GM19239 (cell line): ENCODE measurements around the gene SLC16A11.

ENCODE experiments used
- DNase-seq: peaks from one replicate; pipeline ENCODE4 v3.0.0; 2011; ENCODE audit warnings: low spot score; ENCODE audit not compliant: insufficient read length
- FAIRE-seq: peaks from 2 replicates; lab custom pipeline; 2011; peaks lifted over from hg19 to GRCh38; lab: Jason Lieb, UNC

Gene SLC16A11

DNA sequence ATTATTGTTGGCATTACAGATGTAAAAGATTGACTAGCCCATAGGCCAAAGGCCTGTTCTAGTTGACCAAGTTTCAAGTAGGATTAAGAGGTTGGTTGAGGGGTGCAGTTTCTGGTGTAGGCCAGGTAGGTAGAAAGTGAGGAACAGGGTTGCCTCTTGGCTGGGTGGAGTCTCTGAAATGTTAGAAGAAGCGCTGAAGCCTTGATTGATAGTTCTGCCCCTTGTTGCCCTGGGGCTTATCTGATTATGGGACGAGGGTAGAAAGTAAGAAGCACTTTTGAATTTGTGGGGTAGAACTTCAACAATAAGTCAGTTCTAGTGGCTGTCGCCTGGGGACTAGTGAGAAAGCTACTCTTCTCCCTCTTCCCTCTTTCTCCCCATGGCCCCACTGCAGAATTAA lies 14.8 kb downstream of the SLC16A11 start:
- FAIRE-seq = no peak
- no peak for DNase-seq

DNA sequence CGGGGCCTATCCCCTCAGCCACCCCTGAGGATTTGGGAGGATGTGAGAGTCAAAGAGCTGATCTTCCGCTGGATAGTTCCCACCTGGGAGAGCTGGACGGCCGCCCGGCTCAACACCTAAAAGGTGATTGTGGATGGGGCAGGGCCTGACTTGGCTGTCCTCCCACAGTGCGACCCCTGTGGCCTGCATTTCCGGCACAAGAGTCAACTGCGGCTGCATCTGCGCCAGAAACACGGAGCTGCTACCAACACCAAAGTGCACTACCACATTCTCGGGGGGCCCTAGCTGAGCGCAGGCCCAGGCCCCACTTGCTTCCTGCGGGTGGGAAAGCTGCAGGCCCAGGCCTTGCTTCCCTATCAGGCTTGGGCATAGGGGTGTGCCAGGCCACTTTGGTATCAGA lies 16.6 kb downstream of the SLC16A11 start:
- FAIRE-seq (no peak), DNase-seq (no peak)

DNA sequence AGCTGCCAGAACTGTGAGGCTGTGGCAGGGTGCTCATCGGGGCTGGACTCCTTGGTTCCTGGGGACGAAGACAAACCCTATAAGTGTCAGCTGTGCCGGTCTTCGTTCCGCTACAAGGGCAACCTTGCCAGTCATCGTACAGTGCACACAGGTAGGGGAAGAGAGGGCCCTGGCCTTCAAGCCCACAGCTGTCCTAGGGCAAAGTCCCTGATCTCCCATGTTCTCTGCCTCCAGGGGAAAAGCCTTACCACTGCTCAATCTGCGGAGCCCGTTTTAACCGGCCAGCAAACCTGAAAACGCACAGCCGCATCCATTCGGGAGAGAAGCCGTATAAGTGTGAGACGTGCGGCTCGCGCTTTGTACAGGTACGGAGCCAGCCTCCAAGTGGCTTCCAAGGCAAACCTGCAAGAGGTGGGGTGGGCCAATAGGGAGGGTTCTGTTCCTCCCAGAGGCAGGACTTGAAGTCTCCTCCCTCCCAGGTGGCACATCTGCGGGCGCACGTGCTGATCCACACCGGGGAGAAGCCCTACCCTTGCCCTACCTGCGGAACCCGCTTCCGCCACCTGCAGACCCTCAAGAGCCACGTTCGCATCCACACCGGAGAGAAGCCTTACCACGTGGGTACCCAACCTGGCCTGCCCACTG lies 17.3 kb downstream of the SLC16A11 start:
- FAIRE-seq (no peak), DNase-seq (no peak)

DNA sequence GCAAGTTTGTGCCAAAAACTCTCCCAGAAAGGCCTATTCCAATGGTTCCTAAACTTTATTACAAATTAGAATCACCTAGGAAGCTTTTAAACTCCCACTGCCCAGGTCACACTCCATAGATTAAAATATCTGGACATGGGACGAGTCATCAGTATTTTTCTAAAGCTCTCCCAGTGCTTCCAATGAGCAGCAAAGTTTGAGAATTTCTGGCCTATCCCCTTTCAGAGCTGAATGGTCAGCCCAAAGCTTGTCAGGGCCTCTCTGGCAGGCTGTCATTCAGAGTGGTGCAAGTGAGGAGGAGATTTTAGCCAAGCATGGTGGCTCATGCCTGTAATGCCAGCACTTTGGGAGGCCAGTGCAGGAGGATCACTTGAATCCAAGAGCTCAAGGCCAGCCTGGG lies 18.6 kb downstream of the SLC16A11 start:
- DNase-seq = no peak
- no peak for FAIRE-seq

DNA sequence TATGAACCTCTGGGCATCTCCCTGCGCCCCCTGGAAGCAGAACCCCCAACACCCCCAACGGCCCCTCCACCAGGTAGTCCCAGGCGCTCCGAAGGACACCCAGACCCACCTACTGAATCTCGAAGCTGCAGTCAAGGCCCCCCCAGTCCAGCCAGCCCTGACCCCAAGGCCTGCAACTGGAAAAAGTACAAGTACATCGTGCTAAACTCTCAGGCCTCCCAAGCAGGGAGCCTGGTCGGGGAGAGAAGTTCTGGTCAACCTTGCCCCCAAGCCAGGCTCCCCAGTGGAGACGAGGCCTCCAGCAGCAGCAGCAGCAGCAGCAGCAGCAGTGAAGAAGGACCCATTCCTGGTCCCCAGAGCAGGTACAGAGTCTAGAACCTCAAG lies 19.5 kb downstream of the SLC16A11 start:
- DNase-seq = no peak
- no peak for FAIRE-seq

DNA sequence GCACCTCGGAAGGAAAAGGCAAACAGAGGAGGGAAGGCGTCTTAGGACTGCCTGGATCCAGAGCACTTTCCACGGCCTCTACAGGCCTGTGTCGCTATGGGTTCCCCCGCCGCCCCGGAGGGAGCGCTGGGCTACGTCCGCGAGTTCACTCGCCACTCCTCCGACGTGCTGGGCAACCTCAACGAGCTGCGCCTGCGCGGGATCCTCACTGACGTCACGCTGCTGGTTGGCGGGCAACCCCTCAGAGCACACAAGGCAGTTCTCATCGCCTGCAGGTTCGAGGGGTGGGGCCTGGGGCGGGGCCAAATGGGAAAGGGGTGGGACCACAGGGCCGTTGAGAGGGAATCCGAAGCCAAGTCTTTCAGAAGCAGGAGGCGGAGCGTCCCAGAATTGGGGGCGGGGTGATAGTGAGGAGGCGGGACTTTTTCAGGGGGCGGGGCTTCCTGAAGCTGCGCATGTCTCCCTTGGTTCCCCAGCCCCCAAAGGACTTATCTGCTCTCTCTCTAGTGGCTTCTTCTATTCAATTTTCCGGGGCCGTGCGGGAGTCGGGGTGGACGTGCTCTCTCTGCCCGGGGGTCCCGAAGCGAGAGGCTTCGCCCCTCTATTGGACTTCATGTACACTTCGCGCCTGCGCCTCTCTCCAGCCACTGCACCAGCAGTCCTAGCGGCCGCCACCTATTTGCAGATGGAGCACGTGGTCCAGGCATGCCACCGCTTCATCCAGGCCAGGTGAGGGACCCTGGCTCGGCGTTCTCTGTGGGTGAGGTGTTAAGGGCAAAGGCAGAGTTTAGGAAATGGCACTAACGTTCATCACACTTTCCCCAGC lies 20.1 kb downstream of the SLC16A11 start:
- DNase-seq (peak; percentile 84), FAIRE-seq (peak; percentile 89)

DNA sequence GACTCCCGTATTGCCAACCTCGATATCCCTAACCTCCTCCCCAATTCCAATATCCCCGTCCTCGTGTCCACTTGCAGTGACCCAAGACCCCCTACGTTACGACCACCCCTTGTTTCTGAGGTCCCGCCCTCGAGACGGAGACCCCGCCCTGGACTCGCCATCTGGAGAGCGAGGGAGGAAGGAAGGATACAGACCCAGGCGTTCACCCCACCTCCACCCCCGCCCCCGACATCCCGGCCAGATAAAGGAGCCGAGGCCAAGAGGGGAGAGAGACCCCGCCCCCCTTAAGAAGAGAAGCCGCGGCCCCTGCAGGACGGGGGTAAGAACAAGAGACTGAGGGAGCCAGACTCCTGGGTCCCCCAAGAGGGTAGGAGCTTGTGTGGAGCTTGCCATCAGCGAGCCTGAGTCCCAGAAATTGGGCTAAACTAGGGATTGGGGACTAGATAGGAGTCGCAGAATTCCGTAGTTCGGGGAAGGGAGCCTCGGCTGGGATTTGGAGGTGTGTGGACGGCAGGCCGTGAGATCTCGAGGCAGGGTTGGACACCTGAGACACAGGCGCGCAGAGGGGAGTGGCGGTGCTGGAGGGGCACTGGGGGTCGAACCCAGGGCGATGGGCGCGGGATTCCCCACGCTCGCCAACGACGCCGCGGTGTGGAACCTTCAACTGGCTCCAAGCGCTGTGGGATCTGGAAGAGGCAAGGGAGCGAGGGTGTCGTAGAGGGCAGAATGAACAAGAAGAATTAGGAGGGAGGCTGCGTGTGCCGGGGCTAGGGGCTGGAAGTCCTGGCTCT lies 20.9 kb downstream of the SLC16A11 start, which contains the start of gene BCL6B:
Gene BCL6B (plus strand): TSS at position 270 of the 791 bp plus-strand sequence. CDS start 622 bp downstream, outside the sequence.
- FAIRE-seq = no peak
- DNase-seq = no peak

DNA sequence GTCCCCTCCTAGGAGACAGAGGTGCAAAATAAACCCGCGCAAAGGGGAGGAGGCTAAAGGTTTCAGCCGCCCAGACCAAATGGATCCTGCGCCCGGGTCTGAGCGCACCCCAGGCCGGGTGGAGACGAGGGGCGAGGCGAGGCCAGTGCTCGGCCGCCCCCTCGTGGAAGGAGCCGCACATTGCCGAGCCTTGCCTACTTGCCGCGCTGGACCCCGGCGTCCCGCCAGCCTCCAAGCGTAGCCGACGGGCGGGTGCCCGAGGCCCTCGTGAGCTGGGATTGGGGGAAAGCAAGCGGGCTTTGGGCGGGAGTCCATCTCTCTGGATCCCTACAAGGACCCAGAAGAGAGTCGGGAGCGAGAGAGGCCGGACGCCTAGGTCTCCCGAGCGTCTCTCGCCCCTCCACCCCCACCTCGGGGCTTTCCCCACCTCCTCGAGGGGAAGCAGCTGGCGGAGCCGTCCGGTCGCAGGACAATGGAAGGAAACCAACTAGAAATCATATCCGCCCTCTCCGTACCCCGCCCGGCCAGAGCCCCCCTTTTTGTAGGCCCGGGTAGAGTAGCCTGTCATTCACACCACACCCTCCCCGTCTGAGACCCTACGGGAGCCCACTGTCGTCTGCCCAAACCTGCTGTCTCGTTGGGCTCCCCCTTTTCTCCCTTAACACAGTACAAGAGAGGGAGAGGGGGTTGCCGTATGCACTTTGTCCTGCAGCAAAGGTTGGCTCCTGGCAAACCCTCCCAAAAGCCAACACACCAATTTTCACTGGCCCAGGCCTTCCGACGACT lies 21.7 kb downstream of the SLC16A11 start:
- peak; percentile 83 for FAIRE-seq
- DNase-seq = peak; percentile 77

DNA sequence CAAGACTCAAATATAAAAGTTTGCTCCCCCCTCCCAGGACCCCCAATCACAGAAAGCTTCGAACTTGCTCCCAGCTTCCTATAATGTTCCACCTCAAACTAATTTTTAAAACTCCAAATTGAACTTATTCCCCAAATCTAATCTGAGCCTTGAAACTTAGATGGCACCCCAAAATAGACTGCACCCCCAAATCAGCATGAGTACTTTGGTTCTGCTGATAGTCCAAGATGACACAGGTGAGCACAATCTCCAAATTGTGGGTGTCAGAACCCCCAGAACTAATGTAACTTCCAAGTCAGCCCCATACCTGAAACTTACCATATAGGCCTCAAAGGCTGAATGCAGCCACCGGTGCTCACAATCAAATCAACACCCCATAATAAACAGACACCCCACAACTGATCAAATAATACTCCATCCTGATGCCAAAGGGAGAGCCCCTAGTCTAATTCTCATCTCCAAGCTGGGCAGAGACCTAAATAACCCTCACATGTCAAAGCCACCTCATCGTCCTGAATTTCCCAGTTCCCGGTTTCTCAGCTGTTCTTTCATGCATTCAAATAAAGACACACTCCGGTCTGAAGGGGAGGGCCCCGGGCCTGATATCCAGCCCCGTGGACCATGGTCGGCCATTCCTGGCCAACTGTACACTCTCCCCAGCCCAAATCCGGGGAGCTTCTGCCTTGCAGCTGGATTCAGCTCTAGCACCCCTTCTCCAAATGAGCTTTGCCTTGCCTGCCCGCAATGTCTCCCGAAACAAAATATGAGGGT lies 22.8 kb downstream of the SLC16A11 start:
- FAIRE-seq (peak; percentile 67), DNase-seq (no peak)

DNA sequence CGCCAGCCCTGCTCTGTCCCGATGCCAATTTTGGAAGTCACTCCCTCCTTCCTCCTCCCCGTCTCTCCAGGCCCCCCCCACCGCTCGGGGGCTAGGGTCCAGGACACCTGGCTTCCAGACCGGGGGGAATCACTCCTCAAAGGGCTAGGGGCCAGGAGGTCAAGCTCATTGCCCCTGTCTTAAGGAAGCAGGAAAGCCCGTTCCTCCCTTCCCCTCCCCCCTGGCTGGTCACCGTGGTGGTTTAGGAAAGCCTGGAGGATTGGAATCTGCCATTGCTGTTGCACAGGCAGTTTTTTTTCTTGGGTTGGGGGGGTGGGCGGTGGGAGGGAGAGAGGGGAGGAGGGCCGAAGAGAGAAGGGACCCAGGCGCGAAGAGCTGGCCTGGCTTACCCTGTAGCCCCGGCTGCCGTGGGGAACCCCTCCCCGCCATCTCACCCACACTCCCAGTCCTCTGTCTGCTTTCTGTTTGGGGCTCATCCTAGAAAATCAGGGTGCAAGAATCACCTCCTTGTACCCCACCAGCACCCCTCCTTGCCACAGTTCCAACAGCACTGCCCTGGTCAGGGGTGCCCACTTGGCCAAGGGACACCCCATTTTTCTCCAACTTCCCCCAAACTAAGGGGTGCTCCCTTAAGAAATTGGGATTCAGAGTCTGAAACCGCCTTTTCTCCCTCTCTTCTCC lies 23.9 kb downstream of the SLC16A11 start:
- DNase-seq (no peak), FAIRE-seq (no peak)

DNA sequence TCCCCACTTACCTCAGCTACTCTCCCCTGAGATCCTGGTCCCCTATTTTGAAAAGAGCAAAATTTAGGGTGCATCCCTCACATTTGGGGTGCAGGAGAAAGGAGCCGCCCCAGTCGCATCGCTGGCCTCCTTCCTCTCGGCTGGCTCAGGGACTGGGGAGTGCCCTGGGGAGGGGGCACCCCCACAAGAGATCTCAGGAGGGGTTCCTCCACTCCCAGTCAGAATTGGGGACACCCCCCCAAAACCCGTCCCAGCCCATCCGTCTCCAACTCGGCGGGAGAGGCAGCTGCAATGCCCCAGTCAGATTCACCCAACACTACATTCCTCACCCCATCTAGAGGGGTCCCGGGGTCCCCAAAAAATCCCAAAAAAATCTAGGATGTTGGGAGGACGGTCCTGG lies 24.5 kb downstream of the SLC16A11 start:
- no peak for DNase-seq
- FAIRE-seq = no peak

DNA sequence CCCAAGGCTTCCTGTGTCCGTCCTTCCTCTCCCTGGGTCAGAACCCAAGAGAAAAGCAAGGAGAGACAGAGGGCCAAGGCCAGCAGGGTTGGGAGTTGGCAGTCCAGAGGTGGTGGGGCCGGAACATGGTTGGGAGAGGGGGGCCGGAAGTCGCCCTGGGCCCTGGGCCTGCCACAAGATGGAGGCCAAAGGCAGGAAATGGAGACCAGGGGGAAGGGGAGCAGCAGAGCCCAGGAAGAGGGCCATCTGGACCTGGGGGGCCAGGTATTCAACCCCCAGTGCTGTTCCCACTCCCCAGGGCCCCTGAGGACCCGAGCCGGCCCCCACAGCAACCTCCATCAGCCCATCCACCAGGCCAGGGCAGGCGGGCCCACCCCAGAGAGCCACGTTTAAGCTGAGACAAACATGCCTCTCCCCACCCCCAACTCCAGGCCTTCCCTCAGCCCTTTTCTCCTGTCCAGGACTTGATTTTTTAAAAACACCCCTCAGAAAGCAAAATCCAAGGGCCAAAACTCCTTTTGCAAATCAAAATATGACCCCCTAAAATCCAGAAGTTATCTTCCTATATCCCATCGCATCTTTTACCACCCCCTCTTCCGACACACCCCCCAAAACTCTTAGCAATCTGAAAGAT lies 25.4 kb downstream of the SLC16A11 start:
- no peak for FAIRE-seq
- no peak for DNase-seq

DNA sequence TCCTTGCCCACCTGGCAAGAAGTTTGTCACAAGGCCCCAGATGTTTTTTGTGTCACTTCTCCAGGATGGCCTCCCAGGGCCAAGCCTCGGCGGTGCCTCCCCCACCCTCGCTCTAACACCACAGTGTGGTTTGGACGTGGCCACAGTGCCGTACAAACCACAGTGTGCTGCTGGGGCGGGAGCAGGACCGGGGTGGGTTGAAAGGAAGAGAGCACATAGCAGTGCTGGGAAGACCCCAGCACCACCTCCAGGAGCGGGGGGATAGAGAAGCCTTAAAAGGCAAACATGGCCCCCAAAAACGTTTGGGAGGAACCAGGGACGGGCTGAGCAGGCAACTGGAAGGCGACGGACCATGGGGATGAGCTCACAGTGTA lies 26.1 kb downstream of the SLC16A11 start:
- no peak for FAIRE-seq
- no peak for DNase-seq

DNA sequence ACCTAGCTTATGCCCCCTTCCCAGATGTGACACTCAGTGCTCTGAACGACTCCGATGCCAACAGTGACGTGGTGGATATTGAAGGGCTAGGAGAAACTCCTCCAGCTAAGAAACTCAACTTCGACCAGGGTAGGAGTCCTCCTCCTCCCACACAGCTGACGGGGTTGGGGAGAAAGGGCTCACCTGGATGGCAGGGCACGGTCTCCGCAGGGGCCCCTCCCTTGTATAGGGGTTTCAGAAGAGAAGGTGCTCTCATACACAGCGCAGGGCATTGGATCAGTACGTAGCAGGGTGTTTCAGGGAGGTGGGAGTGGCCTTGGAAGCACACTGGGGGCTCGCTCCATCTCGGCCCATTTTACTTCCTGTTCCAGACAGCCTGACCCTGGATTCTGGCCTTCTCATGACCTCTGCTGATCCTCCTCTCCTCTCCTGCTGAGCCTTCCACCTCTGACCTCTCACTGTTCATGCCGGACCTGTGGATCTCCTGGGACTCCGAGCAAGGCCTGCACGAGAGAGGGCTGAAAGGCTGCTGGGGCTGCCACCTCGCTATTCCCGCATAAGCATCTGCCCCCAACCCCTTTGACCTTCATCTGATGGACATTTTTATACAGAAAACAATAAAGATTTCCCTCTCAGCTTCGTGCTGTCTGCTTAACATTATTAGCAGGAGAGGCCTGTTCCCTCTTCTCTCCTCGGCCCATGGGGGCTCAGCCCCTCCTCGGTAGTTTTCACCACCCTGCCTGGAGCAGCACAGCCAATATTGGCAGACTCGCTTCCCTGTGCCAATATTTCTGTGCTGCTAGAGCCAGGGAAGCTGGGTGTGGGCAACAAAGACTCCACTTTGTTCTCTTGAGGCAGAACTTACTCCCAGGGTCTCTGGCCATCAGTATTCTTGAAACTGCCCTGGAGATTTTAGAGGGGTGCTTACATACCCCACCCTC lies 26.7 kb downstream of the SLC16A11 start:
- FAIRE-seq (no peak), DNase-seq (no peak)

DNA sequence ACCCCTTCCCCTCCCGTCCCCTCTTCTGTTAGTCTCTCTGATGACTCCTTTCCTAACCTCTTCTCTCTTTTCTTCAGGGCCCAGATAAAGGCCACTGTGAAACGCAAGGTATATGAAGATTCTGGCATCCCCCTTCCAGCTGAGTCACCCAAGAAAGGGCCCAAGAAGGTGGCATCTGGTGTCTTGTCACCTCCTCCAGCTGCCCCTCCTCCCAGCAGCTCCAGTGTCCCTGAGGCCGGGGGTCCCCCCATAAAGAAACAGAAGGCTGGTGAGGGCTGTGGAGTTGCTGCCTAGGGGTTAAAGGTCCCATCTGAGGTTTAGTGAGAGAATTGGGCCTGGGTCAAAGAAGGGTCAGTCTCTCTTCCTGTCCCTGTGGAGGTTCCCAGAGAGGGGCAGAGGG lies 27.5 kb downstream of the SLC16A11 start:
- FAIRE-seq = no peak

DNA sequence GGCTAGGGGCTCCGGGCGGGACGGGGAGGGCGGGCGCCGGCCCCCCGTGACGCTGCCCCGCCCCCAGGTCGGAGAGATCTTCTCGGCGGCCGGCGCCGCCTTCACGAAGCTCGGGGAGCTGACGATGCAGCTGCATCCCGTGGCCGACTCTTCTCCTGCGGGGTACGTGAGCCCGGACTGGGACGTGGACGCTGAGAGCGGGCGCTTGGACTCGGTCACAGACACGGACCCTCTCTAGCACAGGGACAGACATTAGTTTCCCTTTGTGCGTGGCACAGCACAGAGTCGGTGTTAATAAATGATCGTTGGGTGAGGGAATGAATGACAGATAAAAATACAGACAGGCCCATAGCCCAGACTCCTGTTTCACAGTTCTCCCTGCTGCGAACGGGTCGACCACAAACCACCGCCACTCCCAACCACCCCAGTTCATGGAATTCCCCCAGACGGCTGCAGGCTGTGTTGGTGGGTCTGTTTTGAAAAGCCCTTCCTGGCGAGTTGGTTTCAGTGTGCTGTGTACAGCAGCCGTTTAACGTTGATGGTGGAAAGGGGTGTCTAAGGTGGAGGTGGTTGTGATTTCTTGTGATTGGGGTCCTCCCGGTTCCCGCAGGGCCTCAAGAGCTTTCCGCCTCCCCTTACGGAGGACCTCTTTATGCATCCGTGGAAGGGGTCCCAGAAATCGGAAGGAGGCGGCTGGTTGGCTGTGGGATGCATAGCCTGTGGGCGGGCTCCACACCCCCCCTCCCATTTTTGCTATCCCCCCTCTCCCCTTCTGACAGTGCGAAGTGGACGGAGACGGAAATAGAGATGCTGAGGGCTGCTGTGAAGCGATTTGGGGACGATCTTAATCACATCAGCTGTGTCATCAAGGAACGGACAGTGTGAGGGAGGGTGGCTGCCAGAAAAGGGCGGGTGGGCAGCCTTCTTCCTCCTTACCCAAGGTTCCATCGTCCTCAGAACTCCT lies 28.6 kb downstream of the SLC16A11 start:
- DNase-seq = no peak

More for the DNA sequence above, 27.5 kb downstream of the SLC16A11 start:
- DNase-seq = no peak

More for the DNA sequence above, 28.6 kb downstream of the SLC16A11 start:
- no peak for FAIRE-seq
